ENCODE results near the gene ATG9B. TPM values are rescaled to one million over a fixed set of nuclear protein-coding genes. Genes with fewer than 3 reads are reported as not detected.

ATG9B gene
- total and polyA plus RNA-seq, 2 donors (not counting 3 experiments of a cell fraction or from before 2014, with no cell fraction given), result 0.04 TPM; not detected in 1

GRCh38 chr7:150999497-151000230 is 24.6 kb downstream of the ATG9B start:
- no peak for FAIRE-seq
- no peaks in the 10 kb centered on the region for H4K20me1 ChIP-seq (replicated peaks; ENCODE audit: control insufficient read depth, extremely low read depth, insufficient read depth, low read length)
- no TSS peak for BruUV-seq (replicated peaks)
- H3K9ac ChIP-seq (replicated peaks; ENCODE audit: extremely low read depth, insufficient read depth, low read length), result no peak overlapping the region
- intact Hi-C loops (cut with micrococcal nuclease), result no loop called here
- H3K9me3 ChIP-seq (replicated peaks; ENCODE audit: control insufficient read depth, insufficient read depth, low read length), result no peaks in the 10 kb centered on the region
- no peak overlapping the region for H3K27ac ChIP-seq (ENCODE audit: insufficient read depth, low read depth, low read length)
- no peak overlapping the region for H3K4me3 ChIP-seq (replicated peaks in 1 of 3; ENCODE audit: insufficient read depth in 1 of 3, low read depth in 1 of 3, low read length in 3 of 3)
- peaks cover 0 to 37% of the 10 kb centered on the region in 2 experiments for H3K36me3 ChIP-seq (ENCODE audit: control insufficient read depth in 2 of 2, extremely low read depth in 1 of 2, insufficient read depth in 2 of 2, low read length in 2 of 2)
- dilution Hi-C loops (cut with MboI; ENCODE audit: extremely low pct_ligation_motif_present, low sequenced_read_pairs), result no loop called here
- no peaks in the 10 kb centered on the region for H3K27me3 ChIP-seq (ENCODE audit: control insufficient read depth in 2 of 2, insufficient read depth in 2 of 2, low read length in 2 of 2)
- peaks cover 6% of the 10 kb centered on the region for H3K79me2 ChIP-seq (ENCODE audit: control insufficient read depth, insufficient read depth, low read length)
- no peak for DNase-seq (ENCODE audit: low read depth, low spot score)
- POLR2A ChIA-PET, result no interaction called here
- peaks cover 34% of the 10 kb centered on the region for H3K4me1 ChIP-seq (ENCODE audit: control insufficient read depth, extremely low read depth, insufficient read depth, low read length)
- TF ChIP-seq GATA2 (IDR thresholded peaks at IDR 0.05; ENCODE audit: insufficient read depth, insufficient read length, low read depth, low read length) (no peak), CTCF (IDR thresholded peaks at IDR 0.05; ENCODE audit: extremely low read depth in 1 of 2, insufficient read depth in 1 of 2, low read depth in 1 of 2, low read length in 2 of 2) (no peak), MAX (IDR thresholded peaks at IDR 0.05; ENCODE audit: insufficient read depth, insufficient read length) (no peak), EZH2 (IDR thresholded peaks at IDR 0.05; ENCODE audit: borderline replicate concordance, low read depth, low read length, severe bottlenecking) (no peak), MYC (IDR thresholded peaks at IDR 0.05; ENCODE audit: low read depth, low read length) (no peak), POLR2AphosphoS5 (IDR thresholded peaks at IDR 0.05; ENCODE audit: insufficient read depth, low read depth, low read length) (no peak), JUN (IDR thresholded peaks at IDR 0.05; ENCODE audit: borderline replicate concordance, insufficient read depth, insufficient read length, low read depth) (no peak), FOS (IDR thresholded peaks at IDR 0.05; ENCODE audit: borderline replicate concordance, insufficient read depth, low read length) (no peak), POLR2A (IDR thresholded peaks at IDR 0.05; ENCODE audit: low read depth, low read length) (no peak)
- CTCF ChIA-PET, result interaction anchor here (1.0 kb wide), 1 partner anchor 10 kb away, joined by 3 read pairs; no protein-coding TSS in a partner anchor
- no peaks in the 10 kb centered on the region for H3K9me1 ChIP-seq (replicated peaks; ENCODE audit: control insufficient read depth, extremely low read depth, insufficient read depth, low read length)
- no peak overlapping the region for H3K4me2 ChIP-seq (ENCODE audit: insufficient read depth, low read length)
- no peak overlapping the region for H2AFZ ChIP-seq (ENCODE audit: low read depth, low read length)
